ENCODE results near the gene C9. TPM values are rescaled to one million over a fixed set of nuclear protein-coding genes. Genes with fewer than 3 reads are reported as not detected.

The C9 gene
- total RNA-seq, 6 experiments from 2014 or later: 0.07 to 0.17 TPM; not detected in 4

DNA sequence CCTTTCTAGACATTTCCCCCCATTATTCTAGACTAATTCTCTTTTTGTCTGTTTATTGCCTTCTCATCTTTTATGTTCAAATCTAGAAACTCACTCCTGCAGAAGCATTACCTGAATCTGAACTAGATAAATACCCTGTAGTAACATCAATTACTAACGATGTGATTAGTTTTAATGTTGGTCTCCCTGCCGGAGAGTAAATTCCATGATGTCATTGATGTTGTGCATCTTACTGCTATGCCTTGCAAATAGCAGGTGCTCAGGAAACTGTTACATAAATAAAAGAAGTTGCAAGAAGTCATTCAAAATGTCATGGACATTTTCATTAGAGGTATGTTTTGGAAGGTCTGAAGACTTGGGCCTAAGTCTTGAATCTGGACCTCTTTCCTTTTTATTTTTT lies 23.0 kb upstream of the C9 start:
- Mint-ChIP-seq H3K9me3 (no peaks in the 10 kb centered on the region), H3K36me3 (ENCODE audit: low read depth) (peaks cover 80% of the 10 kb centered on the region)

DNA sequence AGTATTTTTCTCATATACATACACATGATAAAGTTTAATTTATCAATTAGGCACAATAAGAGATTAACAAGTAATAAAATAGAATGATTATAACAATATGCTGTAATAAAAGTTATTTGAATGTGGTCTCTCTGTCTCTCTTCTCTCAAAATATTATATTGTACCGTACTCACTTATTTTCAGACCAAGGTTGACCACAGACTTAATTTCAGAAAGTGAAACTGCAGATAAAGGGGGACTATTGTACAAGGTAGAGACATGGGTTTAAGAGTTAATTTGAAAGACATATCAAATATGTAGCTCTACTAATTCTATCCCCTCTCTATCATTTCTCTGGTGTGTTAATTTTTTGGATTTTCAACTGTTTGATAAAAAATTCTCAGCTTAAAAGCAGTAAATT lies 20.0 kb upstream of the C9 start:
- DNase-seq: no peak
- TF ChIP-seq, protein P1, sequence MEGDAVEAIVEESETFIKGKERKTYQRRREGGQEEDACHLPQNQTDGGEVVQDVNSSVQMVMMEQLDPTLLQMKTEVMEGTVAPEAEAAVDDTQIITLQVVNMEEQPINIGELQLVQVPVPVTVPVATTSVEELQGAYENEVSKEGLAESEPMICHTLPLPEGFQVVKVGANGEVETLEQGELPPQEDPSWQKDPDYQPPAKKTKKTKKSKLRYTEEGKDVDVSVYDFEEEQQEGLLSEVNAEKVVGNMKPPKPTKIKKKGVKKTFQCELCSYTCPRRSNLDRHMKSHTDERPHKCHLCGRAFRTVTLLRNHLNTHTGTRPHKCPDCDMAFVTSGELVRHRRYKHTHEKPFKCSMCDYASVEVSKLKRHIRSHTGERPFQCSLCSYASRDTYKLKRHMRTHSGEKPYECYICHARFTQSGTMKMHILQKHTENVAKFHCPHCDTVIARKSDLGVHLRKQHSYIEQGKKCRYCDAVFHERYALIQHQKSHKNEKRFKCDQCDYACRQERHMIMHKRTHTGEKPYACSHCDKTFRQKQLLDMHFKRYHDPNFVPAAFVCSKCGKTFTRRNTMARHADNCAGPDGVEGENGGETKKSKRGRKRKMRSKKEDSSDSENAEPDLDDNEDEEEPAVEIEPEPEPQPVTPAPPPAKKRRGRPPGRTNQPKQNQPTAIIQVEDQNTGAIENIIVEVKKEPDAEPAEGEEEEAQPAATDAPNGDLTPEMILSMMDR (IDR thresholded peaks at IDR 0.05): no peak
- H3K36me3 Mint-ChIP-seq (ENCODE audit: low read depth): peaks cover 80% of the 10 kb centered on the region
- peak overlapping the region; percentile 13; the same call in 1 of the 2 replicates for H3K27ac Mint-ChIP-seq
- H3K27me3 Mint-ChIP-seq (ENCODE audit: insufficient read depth): peaks cover 5% of the 10 kb centered on the region
- H3K9me3 Mint-ChIP-seq: no peaks in the 10 kb centered on the region
- H3K4me3 Mint-ChIP-seq: no peak overlapping the region
- H3K4me1 Mint-ChIP-seq (ENCODE audit: low read depth): peaks cover 11% of the 10 kb centered on the region; the same call in 1 of the 2 replicates

More for the DNA sequence above, 23.0 kb upstream of the C9 start:
- Mint-ChIP-seq H3K4me1 (ENCODE audit: low read depth) (no peaks in the 10 kb centered on the region; the same call in 1 of the 2 replicates), H3K27me3 (ENCODE audit: insufficient read depth) (peaks cover 4% of the 10 kb centered on the region), H3K4me3 (no peak overlapping the region), H3K27ac (peak overlapping the region; percentile 3; the same call in 1 of the 2 replicates)
- no peak for DNase-seq
- TF ChIP-seq, protein P1 (IDR thresholded peaks at IDR 0.05): no peak

DNA sequence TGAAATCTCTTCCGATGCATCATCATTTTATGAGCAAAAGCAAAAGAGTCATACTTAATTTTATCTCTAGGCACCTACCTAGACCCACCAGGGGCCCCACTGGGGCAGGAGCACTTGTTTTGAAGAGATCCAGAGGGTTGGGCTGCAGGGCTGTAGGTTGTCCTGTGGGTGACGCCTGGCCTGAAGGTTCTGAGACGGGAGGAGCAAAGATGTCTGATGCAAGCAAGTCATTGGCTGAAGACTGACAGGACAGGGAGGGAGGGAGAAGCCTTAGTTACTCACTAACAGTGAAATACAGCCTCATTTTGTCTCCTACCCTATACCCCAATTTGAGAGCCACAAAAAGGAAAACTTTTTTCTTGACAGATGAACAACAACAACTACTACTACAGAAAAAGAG lies 17.1 kb upstream of the C9 start:
- DNase-seq: no peak
- H3K4me3 Mint-ChIP-seq: no peak overlapping the region
- H3K27ac Mint-ChIP-seq: peak overlapping the region; percentile 34; the same call in 1 of the 2 replicates
- H3K9me3 Mint-ChIP-seq: no peaks in the 10 kb centered on the region
- H3K4me1 Mint-ChIP-seq (ENCODE audit: low read depth): peaks cover 26% of the 10 kb centered on the region
- TF ChIP-seq, protein P1 (IDR thresholded peaks at IDR 0.05): no peak
- peaks cover 9% of the 10 kb centered on the region for H3K27me3 Mint-ChIP-seq (ENCODE audit: insufficient read depth)
- peaks cover 81% of the 10 kb centered on the region for H3K36me3 Mint-ChIP-seq (ENCODE audit: low read depth)

DNA sequence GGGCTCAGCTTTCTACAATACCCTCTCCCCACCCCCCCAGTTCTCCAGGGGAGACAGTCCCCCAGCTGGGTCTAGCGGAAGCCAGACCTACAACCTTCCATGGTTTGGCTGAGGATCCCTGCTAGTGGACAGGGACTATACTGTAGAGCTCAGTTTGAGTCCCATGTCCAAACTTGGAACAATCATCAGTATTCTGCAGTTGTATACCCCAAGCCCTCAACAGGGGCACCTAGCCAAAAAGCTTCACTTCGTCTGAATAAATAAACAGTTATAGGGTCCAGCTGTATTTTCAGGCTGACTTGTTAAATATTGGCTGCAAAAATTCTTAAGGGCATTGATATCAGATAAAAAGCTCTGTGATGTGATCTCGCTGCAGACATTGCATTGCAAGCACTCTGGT lies 15.4 kb upstream of the C9 start:
- peaks cover 81% of the 10 kb centered on the region for H3K36me3 Mint-ChIP-seq (ENCODE audit: low read depth)
- DNase-seq: no peak
- H3K27me3 Mint-ChIP-seq (ENCODE audit: insufficient read depth): peaks cover 9% of the 10 kb centered on the region
- TF ChIP-seq, protein P1 (IDR thresholded peaks at IDR 0.05): no peak
- H3K4me1 Mint-ChIP-seq (ENCODE audit: low read depth): peaks cover 26% of the 10 kb centered on the region
- no peak overlapping the region for H3K4me3 Mint-ChIP-seq
- no peaks in the 10 kb centered on the region for H3K9me3 Mint-ChIP-seq
- peak overlapping the region; percentile 51 for H3K27ac Mint-ChIP-seq

DNA sequence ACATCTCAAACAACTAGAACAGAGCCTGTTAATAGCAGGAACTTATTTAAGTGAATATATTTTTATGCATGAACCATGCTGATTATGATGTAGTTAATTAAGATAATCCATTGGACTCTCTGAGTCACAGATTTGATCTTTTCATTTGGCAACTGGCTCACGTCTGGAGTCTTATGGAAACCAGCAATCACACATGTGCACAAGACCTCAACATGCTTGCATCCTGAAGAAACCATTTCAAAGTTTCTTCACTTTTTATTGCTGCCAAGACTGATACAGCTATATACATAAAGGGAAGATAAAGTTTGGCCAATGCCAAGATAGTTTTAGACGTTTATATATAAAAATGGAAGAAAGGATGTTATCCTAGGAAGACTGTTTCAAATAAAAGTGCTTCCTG lies 13.3 kb upstream of the C9 start:
- Mint-ChIP-seq H3K4me1 (ENCODE audit: low read depth) (peaks cover 26% of the 10 kb centered on the region), H3K4me3 (no peak overlapping the region), H3K27me3 (ENCODE audit: insufficient read depth) (peaks cover 8% of the 10 kb centered on the region), H3K36me3 (ENCODE audit: low read depth) (peaks cover 79% of the 10 kb centered on the region), H3K9me3 (no peaks in the 10 kb centered on the region), H3K27ac (peak overlapping the region; percentile 70; the same call in 1 of the 2 replicates)
- TF ChIP-seq, protein P1 (IDR thresholded peaks at IDR 0.05): no peak
- DNase-seq: no peak
